Activated CD8-positive, alpha-beta memory T cell treated with anti-CD3 and anti-CD28 coated beads, Interleukin-2, amount 50 U/mL, for 1 hour (primary cell): ENCODE data around the gene GALNT2.

Experiments used
- DNase-seq: peaks from one replicate; pipeline ENCODE4 v3.0.0-alpha.2; 2020; ENCODE audit errors: extremely low read depth

GALNT2 gene

GRCh38 chr1:230050973-230051735 lies 15.9 kb upstream of the GALNT2 start:
- no peak for DNase-seq

DNA sequence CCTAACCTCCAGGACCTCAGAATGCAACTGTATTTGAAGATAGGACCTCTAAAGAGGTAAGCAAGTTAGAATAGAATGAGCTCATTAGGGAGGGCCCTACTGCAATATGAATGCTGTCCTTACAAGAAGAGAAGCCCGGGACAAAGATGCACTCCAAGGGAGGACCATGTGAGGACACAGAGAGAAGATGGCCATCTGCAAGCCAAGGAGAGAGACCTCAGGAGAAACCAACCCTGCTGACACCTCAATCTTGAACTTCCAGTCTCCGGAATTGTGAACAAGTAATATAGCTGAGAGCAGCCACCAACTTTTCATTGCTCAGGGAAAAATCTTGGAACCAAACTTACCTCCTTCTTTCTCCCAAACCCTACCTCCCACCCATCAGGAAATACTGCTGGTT lies 15.0 kb upstream of the GALNT2 start:
- no peak for DNase-seq

DNA sequence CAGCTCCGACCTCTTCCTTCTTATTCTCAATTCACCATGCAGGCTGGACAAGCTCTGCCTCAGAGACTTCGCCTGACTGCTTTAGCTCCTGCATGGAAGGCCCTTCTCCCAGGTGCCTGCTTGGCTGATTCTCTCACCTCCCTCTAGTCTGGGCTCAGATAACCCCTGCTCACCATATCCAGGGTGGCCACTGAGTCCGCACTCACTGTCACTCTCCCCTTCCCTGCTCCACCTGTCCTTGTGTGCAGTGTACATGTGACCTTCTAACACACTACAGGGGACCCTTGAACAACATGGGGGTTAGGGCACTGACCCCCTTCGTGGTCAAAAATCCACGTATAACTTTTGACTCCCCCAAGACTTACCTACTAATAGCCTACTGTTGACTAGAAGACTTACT lies 14.4 kb upstream of the GALNT2 start:
- DNase-seq = no peak

DNA sequence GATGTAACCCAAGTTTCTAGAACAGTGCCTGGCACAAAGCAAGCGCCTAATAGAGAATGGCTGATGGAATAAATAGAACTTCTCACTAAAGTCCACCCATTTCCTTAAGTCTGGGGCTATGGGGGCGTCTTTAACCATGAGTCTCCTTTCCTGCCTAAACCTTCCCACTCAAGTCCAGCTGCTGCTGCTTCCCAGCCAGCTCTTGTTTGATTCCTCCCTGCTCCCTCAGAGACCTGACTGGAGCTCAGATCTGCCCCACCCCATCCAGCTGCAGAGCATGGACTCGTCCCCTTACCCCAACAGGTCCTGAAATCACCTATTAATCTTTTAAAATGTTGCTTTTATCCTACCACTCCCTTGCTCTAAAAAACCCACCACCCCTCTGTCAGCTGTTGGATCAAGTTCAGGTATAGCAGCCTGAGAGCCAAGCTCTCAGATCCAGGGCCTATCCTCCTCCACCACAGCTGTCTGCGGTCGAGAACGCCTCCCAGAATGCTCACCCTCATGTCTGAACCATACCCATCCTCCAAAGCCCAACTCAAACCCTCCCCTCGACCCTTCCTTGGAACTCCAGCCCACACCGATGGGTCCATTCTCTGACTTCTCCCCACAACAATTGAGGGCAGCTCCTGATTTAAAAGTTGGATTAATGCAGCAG lies 12.8 kb upstream of the GALNT2 start:
- no peak for DNase-seq

GRCh38 chr1:230056098-230056497 lies 10.9 kb upstream of the GALNT2 start:
- no peak for DNase-seq

DNA sequence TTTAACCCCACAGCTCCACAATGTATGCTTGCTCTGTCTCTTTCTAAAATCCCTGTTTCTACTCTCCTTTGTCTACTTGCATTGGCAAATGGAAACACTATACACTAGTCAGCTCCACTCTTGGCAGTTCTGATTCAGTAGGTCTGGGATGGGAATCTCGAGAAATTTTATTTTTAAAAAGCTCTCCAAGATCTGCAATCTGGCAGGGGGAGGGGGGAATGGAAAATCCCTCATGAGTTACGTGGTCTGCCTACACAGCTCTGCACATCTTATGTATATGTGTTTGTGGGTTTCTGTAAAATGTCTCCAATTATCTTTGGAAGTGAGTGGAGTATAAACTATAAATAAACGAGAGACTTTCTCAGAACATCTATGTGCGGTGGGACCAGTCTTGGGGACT lies 9.9 kb upstream of the GALNT2 start:
- DNase-seq = no peak

GRCh38 chr1:230057681-230058565 lies 9.1 kb upstream of the GALNT2 start:
- no peak for DNase-seq

GRCh38 chr1:230058626-230059025 lies 8.4 kb upstream of the GALNT2 start:
- DNase-seq = no peak

DNA sequence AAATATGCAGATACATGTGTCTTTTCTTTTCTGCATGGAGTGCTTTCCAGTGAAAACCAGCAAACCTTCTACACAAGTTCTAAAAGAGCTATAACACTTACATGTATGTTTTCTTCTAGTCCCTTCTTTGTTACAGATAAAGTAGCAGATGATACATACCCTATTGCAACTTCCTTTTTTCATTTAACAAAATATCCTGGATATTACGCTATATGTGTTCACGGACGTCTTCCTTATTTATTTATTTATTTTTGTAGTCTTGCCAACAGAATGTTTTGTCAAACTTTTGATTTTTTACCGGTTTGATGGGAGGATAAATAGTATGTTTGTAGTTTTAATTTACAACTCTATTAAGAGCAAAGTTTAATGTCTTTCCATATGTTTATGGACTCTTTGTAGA lies 5.2 kb upstream of the GALNT2 start:
- no peak for DNase-seq

- DNase-seq = no peak
These were observed 4.5 kb upstream of the GALNT2 start for GRCh38 chr1:230062521-230062920.

- DNase-seq = no peak
These were observed 2.8 kb upstream of the GALNT2 start for GRCh38 chr1:230064283-230064682.

- no peak for DNase-seq
These were observed 1.9 kb upstream of the GALNT2 start for GRCh38 chr1:230065161-230065560.

DNA sequence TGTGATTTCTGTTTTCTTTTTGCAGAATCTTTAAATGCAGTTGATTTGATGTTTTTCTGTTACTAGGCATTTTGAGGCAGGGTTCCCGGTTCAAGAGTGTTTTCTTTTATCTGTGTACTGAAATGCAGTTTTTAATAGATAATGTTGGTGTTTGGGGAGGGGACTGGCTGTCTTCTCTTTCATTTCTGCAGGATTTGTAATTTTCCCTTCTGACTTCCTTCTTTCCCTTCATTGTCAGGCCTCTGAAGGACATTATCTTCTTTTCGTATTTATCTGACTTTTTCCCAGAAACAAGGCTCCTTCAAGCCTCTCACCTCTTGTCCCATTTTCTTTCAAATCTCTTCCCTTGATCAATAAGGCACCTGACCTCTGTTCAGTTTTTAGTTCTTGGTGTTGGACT lies 1.5 kb upstream of the GALNT2 start:
- DNase-seq = no peak

DNA sequence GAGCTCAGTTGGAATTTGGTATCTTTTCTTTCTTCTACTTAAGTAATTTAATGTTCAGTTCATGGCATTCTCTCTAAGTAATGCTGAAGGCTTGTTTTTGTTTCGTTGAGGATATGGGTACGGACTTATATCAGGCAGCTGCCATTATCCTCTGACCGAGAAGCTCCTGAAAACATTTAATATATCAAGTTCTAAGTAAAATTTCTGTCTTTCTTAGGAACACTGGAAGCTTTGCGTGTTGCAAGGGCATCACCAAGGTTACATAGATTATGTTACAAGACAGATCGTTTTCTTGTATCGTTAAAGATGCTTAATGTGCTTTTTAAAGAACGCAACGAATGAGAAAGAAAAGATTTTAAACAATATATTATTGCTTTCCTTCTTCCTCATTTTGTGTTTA lies 1.0 kb upstream of the GALNT2 start:
- no peak for DNase-seq

DNA sequence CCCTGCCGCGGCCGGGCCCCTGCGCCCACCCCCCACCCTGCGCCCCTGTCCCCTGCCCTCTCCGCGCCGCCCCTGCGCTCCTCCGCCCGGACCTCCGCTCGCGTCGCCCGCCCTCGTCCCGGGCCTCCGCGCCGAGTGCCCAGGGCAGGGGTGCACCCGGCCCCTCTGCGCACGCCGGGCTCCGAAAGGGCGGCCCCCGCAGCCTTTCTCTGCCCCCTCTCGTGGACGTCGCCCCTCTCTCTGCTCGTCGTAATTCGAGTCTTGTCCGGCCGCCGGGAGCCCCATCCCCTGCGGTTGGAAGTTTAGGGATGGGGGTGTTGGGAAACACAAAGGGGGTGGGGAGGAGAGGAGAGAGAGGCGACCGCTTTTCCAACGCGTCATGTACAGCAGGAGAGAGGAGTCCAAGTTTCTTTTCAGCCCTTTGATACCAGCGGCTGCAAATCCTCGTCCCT lies 407 bp downstream of the GALNT2 start:
- no peak for DNase-seq

DNA sequence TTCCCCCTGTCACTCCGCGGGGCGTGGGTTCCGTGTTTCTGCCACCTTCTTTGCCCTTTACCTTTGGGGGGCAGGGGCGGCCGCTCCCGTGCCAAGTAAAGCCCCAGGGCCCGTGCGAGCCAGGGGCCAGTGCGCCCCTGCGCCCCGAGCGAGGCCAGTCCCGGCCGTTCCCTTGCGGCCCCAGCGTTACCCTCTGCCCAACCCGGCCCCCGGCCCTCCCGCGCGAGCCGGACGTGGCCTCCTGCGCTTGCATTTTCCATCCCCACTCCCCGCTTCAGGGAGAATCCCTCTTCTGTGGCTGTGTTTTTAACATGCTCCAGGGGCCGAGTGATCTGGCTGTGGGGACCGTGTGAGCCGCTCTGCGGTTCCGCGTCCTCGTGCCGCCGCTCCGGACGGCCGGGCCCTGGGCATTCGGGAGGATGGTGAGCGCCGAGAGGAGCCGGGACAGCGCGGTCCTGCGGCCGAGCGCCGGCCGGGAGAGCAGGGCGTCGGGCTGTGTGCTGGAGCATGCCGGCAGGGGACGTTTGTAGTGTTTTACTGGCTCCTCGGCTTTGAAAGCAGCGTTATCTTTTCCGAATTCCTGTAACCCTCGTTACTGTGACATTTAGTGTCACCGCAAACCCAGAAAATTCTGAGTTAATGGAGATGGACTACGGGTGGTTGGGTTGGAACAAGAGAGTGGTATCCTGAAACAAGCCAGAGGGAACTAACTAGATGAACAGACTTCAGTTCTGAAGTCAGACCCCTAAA lies 1.0 kb downstream of the GALNT2 start:
- DNase-seq = no peak

GRCh38 chr1:230068621-230068873 lies 1.5 kb downstream of the GALNT2 start:
- DNase-seq = no peak

DNA sequence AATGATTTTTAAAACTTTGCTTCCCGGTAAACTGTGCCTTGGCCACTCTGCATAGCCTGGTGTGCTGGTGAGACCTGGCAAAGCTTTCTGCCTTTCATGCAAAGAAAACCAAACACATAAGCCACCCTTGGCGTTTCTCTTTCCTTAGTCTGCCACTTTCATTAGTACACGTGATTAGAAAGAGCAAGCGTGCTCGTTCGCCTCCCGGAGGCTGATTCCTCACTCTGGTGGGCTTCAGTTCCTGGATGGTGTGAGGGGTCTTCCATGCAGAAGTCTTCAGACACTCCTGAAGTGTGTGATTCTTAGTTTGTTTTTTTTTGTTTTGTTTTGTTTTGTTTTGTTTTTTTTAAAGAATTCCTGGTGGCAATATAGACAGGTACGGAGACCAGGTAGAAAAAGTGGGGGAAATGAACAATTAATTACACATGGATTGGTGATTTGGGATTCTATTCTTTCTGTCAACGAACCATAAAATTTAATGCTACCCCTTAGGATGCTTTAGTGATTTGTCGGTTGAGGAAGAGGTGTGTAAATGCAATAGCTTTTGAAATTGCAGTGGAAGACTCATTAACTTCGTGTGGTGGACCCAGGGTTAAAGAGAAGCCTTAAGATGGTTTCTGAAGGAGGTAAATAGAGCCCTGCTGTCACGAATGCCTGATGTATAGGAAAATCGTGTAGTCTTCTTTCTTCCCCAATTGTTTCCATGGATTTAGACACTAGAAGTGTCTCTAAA lies 2.1 kb downstream of the GALNT2 start:
- no peak for DNase-seq

DNA sequence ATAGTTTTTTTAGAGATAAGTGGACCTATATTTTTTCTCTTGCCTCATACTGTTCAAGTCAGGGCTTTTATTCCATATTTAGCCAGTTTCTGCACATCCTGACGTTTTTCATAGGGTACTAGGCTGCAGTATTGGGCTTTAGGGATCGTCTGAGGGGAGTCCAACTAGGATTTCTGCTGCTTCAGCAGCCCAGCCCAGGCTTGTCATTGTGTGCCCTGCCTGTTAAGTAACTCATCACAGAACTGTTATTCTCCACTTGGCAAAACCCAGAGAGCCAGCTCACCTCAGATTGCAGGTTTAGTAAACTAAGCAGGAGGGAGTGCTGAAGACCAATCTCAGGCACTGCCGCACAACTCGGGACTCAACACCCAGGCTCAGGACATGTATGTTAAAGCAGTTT lies 2.8 kb downstream of the GALNT2 start:
- DNase-seq = no peak

DNA sequence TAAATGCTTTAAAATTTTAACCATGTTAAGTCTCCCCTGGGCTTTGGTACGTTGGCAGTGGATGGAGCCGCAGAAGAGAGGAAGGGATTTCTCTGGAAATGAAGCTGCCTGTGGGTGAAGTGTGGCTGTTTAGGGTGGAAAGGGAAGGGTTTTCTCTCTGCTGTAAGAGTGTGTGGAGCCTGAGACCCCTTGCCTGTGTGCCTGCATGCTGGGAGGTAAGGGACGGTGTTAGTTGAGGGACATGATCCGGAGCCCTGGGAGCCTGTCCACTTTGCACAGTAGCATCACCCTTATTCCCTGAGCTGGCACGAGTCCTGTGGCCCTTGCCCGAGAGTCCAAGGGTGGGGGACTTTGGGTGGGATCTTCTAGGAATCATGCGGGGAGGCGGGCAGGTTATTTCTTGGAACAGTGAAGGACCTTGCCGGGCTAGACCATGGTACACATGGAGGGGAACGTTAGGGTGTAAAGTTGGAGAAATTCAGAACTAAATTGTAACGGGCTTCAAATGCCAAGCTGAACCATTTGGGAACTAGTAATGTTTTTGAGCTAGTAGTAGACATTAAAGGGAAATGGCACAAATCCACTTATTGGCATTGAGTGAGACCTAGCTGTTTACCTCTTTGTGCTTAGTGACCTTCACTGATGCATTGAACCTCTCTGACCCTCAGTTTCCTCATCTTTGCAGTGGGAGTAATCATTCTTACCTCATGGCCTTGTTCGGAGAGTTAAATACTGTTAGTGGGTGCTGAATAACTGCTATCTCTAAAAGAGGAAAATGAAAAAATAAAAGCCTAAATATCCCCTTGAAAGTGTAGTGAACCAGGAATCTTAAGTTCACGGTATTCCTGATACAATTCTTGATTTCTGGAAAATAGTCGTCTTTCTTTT lies 3.5 kb downstream of the GALNT2 start:
- DNase-seq = no peak
